SKM-1 (cell line): Measurements from ENCODE around the gene HPSE2.

Experiments used
- DNase-seq: peaks from one replicate; lab custom pipeline; 2025; ENCODE audit not compliant: unreplicated experiment; lab: John Stamatoyannopoulos, UW

HPSE2 gene

DNA sequence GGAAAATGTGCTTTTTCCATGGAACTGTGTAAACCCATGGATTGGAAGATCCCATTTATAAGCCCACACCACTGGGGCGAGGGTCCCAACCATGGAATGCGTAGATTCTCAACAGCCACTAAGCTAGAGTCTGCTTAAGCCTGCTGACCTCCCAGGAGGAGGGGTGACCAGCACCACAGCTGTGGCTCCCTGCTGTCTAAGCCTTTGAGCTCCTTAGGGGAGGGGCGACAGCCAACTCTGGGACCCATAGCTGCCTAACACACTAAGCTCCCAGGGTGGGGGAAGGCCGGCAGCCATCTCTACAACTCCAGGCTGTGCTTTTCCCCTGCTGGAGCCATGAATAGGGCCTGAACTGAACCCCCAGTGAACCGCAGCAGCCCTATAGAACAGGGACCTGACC lies 539.1 kb downstream of the HPSE2 start:
- DNase-seq: no peak

DNA sequence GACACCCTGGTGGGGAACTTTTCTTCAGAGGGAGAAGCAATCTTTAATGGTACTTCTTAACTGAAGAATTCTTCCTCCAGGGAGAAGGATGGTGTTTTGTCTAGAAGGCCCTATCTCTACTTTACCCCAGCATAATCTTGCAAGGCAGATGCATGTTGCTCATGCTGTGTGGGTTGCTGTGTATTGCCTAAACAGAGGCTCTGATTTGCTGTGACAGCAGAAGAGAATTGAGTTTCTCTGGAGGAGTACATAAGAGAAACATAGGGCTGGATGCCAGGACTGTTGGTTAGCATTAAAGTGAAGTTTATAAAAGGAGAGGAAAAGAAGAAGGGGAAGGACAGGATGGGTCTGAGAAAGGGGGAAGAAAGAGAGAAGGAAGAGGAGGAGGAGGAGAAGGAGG lies 540.8 kb downstream of the HPSE2 start:
- DNase-seq: no peak

DNA sequence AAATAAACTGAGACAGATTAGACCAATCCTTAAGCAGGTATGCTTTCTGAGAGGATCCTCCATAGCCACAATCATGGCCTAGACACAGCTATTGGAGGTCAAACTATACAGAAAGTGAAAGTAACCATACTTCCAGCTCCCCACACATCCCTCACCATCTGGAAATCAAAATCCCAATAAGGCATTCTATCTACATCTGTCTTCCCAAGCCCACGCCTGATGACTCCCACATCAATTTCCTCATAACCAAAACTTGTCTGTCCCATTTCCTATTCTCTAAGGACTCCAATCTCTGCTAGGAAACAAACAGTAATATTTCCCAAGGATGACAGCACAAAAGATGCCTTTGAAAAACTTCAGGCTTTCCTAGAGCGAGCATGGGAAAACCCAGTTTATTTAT lies 541.6 kb downstream of the HPSE2 start:
- DNase-seq: no peak

DNA sequence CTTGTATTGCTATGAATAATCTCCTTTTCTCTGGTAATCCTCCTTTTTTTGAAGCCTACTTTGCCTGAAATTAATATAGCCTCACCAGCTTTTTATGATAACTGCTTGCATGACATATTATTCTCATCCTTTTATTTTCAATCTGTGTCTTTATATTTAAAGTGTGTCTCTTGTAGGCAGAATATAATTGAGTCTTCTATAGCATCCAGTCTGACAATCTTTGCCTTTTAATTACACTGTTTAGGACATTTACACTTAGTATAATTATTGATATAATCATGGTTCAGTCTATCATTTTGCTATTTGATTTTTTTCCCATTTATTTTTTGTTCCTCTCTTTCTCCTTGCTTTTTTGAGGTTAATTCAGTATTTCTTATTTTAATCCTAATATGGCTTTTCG lies 548.0 kb downstream of the HPSE2 start:
- no peak for DNase-seq

DNA sequence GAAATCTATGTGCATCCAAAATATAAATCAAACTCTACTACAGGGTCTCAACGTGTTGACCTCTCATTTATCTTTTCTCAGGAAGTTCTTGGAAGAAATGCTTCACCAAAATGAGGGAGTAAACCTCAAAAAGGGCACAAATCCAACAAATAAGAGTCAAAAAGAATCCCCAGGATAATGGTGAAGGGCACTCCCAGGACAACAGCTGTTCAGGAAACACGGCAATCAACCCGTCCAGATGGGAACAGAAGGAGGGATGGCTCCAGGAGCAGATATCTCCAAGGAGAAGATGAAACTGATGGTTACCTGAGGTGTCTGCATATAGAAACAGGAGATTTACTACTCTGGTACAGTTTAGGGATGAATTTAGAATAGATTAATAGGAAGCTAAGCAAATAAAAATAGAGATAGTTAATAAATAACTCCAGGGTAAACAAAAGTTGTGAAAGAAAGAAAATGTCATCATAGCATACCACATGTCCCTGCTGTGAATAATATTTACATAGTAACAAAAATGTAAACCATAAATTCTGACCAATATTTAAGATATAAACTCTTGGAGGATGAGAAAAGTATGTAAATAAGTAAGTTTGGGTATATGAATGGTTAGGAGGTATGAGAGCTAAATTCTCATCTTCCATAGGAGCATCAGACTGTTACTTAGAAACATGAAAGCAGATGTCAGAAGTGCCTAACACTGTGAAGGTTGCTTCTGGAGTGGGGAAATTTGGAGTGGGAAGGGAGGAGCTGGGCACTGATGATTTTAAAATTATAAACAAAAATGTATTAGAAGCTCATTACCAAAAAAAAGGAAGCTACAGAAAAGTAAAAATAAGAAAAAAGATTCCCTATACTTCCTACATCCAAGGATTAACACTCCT lies 551.4 kb downstream of the HPSE2 start:
- no peak for DNase-seq

DNA sequence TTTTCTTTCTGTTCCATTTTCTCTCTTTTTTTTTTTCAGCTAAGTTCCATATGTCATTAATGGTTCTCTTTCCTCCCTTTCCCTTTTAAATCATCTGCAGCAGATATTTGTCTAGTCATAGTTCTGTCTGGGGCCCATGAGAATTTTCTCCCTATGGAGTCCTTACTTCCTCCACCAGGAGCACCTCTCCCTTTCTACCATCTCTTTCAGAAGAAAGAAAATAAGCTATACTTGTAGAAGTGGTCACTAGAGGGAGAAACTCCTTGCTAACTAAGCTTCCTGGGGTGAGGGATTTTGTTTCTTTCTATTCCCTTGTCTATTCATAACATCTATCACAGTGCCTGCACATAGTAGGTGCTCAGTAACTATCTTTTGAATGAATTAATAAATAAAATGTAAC lies 558.8 kb downstream of the HPSE2 start:
- no peak for DNase-seq

DNA sequence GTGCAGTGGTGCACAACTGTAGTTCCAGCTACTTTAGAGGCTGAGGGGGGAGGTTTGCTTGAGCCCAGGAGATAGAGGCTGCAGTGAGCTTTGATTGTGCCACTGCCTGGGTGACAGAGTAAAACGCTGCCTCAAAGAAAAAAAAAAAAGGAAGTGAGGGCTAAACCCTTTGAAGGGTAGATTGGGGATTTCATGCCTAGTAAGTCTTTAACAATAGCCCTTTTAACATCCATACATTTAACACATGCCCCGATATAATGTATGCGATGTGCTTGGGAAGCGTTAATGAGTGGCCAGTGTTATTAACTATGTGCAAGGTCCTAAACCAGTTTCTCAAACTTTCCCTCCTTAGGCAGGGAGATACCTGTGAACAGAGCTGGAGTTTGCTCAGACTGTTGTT lies 559.8 kb downstream of the HPSE2 start:
- no peak for DNase-seq

DNA sequence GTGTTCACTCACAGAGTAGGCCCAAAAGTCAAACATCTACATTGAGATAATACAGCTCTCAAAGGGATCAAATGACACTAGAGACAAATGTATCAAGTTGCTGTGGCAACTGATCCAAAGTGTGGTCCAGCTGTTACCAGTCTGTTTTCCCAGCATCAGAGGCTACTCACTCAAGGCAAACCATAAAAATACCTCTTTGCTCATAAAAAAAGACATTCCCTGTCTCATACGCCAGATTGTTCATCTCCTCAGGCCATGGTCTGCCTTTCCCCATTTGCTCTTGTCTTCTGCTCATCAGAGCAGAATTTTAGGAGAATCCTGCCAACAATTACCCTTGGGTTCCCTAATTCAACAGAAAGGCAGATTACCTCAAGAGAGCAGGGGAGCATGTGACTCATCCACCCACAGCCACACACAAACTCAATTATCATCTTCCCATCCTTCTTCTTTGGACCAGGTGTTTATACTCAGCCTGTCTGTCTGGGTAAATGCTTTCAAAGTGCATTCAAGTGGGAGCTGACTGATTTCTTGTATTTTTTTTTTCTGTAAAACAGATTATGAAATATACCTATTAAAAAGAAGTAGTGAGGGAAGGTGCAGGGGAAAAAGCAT lies 562.4 kb downstream of the HPSE2 start:
- DNase-seq: no peak

DNA sequence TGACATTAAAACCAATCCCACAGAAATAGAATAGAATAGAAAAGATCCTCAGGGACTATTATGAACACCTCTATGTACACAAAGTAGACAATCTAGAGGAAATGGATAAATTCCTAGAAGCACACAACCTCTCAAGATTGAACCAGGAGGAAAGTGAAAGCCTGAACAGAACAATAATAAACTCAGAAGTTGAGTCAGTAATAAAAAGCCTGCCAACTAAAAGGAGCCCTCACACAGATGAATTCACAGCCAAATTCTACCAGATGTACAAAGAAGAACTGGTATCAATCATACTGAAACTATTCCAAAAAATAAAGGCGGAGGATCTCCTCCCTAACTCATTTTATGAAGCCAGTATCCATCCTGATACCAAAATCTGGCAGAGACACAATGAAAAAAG lies 568.6 kb downstream of the HPSE2 start:
- no peak for DNase-seq

DNA sequence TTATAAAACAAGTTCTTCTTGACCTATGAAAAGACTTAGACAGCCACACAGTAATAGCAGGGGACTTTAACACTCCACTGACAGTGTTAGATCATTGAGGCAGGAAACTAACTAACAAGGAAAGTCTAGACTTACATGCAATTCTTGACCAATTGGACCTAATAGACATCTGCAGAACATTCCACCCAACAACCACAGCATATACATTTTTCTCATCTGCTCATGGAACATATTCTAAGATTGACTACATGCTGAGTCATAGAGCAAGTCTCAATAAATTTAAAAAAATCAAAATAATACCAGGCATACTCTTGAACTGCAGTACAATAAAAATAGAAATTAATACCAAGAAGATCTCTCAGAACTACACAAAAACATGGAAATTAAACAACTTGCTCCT lies 569.4 kb downstream of the HPSE2 start:
- DNase-seq: no peak

DNA sequence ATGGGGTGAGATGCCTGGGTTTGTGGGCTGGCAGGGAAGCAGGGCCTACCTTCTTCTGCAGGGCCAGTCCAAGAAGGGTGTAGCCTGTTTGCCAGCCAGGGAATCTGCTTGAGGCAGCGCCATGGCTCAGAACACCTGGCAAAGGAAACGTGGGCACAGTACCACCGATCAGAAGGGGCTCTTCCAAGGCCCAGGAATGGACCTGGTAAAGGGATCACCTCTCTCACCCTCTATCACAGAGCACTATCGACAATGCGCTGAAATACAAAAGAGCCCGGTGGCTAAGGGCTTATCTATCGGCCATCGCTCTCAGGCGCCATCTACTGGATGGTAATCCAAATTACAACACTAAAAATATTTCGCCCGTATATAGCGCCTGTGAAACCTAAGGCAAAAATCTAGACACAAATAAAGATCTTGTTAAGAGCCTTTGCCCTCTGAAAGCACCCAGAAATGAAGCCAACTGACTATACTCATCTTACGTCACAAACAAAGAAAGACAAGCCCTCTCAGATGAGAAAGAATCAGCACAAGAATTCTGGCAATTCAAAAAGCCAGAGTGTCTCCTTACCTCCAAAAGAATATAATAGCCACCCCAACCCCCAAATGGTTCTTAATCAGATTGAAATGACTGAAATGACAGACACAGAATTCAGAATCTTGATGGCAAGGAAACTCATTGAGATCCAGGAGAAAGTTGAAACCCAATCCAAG lies 571.2 kb downstream of the HPSE2 start:
- DNase-seq: peak; percentile 11

DNA sequence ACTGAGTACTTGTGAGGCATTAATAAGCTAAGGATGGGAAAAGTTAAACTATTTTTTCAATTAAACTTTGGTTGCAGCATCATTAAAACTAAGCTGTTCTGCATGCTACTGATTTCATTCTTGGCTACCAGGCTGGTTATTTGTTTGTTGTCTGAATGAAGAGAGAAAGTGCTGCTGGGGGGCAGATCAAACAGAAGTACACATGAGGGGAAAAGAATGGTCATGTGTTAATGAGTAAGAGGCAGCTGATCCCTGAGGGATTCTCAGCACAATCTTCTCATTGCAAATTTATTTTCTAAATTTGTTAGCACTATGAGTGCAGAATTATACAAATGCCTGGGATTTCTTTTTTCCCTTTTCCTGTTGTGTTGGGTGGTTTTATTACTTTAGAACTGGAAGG lies 575.7 kb downstream of the HPSE2 start:
- DNase-seq: no peak

DNA sequence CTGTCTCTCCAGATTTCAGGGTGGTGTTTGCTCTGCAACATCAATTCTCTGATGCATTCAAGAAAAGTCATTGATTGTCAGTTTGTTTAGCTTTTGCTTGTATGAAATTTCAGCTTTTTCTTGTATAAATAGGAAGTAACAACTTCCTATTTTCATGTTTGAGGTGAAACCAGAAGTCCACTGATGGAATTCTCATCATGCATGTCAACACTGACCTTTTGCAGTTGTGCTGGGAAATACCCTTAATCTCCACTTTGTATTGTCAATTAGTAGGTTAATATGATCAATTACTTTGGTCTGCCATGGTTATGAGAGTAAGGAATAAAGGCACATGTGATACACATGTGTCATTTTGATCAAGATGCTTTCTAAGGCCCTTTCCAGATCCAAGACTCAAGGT lies 580.2 kb downstream of the HPSE2 start:
- DNase-seq: no peak

DNA sequence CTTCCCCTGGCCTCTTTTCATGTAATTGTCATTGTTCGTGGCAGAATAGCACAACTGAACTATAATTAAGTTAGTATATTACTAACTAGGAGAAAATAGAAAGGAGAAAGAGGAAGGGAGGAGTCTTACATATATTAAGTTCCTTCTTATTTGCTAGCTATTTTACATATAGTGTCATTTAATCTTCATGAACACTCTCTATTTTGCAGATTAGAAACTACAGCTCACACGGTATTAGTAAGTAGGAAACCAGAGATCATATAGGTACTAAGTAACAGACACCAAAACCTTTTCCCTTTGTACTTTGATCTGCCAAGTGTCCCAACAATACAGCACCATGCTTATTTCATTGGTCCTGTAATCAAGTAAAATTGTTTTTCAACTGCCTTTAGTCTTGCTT lies 586.5 kb downstream of the HPSE2 start:
- DNase-seq: no peak

DNA sequence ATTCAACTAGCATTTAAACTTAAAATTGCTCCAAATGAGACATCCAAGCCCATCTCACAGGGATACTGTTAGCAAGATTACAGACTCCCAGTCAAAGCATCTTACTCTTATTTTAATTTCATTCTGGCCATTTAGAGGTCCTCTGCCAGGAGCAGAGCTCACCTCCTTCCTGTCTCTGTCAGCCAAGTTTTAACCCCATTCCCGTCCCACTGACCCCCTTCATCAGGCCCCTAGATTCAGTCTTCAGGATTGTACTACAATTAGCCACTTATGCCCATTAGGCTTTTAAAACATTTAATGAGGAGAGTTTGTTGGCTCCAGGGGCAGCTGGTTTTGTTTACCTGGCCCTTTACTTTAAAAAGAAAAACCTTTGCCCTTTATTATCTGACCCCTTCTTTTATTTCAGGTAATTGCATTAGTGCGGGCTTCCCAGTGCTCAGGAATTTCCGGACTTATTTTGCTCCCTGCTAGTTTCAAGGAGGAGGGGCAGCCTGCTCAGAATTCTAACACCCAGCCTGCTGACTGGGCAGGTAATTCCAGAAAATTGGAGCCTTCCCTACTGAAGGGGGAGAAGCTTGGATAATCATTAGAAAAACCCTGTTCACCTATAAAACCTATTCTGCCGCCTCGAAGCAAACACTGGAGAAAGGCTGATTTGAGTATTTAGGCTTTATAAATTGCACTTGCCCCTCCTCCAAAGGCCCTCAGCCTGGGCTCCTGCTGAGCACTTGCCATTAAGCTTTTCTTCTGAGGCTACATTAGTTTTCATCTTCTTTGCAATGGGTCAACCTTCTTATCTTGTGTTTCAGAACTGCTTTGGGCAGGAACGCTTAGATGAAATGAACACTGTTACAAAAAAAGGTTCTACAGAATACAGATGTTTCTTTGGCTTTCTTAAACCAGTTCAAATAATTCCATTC lies 588.4 kb downstream of the HPSE2 start:
- no peak for DNase-seq

DNA sequence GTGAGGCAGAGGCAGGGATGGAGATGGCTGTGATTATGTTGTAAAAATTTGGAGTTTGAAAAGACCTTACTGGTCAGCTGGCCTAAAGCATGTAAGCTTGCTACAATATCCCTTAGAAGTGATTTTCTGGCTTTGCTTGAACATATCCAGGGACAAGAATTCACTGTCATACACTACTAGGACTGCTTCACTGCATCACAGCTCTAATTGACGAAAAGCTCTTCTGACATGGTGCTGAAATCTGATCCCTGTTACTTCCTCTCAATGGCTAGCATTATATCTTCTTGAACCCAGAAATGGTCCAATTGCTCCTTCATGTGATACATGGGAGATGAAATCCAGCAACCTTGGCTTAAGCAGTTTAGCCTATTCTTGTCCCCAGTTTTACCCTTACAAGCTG lies 591.2 kb downstream of the HPSE2 start:
- DNase-seq: no peak

DNA sequence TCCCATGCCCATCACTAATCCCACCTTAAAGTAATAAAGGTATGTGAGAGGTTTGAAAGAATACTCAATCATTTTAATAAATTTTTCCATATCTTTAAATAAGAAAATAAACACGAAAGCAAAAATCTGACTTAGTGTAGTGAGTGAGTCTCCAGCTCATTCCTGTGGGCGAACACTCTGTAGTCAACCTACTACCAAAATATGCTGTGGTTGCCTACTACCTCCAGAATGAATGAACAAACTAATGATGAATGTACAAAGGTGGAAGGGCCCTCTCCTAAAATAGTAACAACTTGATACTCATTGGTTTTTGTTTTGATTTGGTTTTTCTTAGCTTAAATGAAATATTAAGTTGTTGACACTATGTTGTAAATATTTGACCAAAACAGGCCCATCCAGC lies 593.4 kb downstream of the HPSE2 start:
- no peak for DNase-seq

DNA sequence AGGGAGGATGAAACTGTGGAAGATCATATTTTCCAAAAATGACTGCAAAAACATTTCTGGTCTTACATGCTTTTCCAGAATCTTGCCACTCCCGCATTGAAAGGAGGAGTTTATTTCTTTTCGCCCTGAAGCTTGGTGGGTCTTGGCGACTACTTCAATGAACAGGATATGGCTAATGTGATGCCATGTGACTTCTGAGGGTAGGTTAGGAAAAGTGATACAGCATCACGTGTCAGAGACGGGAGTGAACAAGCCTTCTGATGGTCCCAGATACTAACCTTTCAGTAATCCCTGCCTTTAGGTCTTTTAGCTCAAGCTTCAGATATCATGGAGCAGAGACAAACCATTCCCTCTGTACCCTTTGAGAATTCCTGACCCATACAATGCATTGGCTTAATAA lies 596.7 kb downstream of the HPSE2 start:
- DNase-seq: no peak

DNA sequence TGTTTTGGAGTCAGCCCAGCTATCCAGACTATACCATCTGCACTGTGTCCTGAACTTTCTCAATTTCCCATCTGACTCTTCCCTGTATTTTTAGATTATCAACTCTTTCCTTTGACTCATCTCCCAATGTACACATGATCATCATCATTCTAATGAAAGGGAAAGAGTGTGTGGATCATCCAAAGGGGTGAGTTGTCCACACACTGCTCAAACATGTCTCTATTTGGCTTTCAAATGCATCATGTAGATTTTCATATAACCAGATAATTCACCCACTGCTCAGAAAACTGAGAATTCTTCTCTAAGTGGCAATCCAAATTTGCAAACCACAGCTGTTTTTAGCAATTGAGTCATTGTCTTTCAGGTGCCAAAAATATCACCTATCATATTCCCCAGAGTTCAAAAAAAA lies 598.7 kb downstream of the HPSE2 start:
- DNase-seq: no peak

DNA sequence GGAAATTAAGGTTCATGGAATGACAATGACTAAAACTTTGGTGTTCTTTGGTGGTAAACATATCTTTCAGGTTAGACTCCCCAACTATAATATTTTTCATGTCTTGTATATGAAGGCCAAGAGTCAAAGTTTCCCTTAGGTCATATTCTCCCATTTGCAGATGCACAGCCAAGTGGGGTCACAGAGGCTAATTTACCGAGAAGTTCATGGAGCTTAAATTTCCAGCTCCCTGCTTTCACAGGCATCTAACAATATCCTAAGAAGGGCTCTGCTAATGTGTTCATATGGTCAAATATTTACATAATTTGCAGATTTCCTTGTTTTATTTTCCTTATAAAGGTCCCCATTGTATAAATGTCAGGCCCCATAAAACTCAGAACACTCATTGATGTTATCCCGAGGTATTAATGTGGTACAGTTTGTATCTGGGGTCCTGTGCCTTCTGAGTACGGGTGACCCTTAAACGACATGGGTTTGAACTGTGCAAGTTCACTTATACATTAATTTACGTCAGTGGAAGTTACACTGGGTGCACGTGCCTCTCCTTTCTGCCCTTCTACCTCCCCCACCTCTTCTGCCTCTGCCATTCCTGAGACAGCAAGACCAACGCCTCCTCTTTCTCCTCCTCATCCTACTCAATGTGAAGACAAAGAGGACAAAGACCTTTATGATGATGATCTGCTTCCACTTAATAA lies 603.0 kb downstream of the HPSE2 start:
- DNase-seq: no peak

DNA sequence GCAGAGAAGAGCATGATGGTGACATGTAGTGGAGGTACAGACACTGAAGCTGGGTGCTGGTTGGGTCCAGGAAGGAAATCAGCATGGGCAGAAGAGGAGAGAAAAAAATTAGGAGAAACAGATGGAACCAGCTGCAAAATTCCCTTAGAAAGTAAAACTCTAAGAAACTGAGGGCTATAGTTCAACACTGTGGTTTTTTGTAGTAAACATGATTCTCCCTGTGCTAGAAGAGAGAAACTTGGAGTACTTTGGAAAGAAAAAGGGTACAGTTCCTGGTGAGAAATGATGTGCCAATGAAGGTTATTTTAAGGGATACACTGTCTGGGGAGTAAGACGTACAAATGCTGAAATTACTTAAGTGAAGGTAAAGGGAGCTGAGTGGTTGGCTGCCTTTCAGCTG lies 607.4 kb downstream of the HPSE2 start:
- DNase-seq: no peak
